Measurements from ENCODE around the gene HELQ.

Gene HELQ

DNA sequence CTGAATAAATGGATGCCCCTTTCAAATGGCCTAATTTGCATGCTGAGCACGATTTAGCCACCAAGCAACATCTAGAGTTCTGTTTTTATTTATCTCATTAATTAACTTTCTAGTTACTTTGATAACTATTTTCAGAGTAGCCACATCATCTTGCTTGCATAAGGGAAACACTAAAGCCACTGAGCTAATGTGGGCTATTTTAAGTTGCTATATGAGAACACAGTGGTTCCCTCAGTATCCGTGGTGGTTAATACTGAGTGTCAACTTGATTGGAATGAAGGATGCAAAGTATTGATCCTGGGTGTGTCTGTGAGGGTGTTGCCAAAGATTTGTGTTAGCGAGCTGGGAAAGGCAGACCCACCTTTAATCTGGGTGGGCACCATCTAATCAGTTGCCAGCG, 95.6 kb downstream of the HELQ start:
- TF ChIP-seq POLR2AphosphoS5 (IDR thresholded peaks at IDR 0.05; ENCODE audit: borderline replicate concordance, low read depth, low read length) (no peak), FOXP2 (optimal IDR thresholded peaks at IDR 0.05; ENCODE audit: control extremely low read depth, extremely low read length, insufficient read depth) (no peak), EZH2 (IDR thresholded peaks at IDR 0.05) (no peak)

DNA sequence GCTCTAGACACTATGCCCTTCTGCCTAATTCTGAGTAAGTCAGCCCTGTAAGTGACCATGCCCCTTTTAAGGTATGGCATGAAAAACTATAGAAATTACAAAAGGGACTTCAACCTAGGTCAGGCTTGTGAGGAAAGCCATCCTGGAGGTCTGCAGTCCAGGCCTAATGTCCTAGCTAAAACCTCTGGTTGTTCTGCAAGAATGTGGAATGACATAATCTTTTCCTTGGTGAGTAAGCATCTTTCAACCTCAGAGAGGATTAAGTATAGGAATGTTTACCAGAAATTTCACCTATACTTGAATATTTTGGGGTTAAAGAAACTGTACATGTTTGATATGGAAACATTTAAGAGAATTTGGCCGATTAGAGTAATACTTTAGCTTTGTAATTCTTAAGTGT, 97.2 kb downstream of the HELQ start:
- TF ChIP-seq EZH2 (IDR thresholded peaks at IDR 0.05) (no peak), POLR2AphosphoS5 (IDR thresholded peaks at IDR 0.05; ENCODE audit: borderline replicate concordance, low read depth, low read length) (no peak), FOXP2 (optimal IDR thresholded peaks at IDR 0.05; ENCODE audit: control extremely low read depth, extremely low read length, insufficient read depth) (no peak)
- no peak overlapping the region for H3K9ac ChIP-seq (ENCODE audit: insufficient read length)
- H3K4me3 ChIP-seq, result no peak overlapping the region
- H3K36me3 ChIP-seq (ENCODE audit: insufficient read depth, low read length), result no peaks in the 10 kb centered on the region
- H3K27ac ChIP-seq, result no peak overlapping the region
- DNase-seq (ENCODE audit: low read depth, low spot score), result no peak
- no peaks in the 10 kb centered on the region for H3K9me3 ChIP-seq (ENCODE audit: low read depth, low read length)

More for the DNA sequence above, 95.6 kb downstream of the HELQ start:
- Histone ChIP-seq H3K27ac (no peak overlapping the region), H3K36me3 (ENCODE audit: insufficient read depth, low read length) (no peaks in the 10 kb centered on the region), H3K4me3 (no peak overlapping the region), H3K9me3 (ENCODE audit: low read depth, low read length) (no peaks in the 10 kb centered on the region), H3K9ac (ENCODE audit: insufficient read length) (no peak overlapping the region)
- DNase-seq (ENCODE audit: low read depth, low spot score), result no peak

All from SK-N-MC (cell line).